AG04450 (cell line): ENCODE measurements around the gene SASH3. TPM values are rescaled to one million over a fixed set of nuclear protein-coding genes. Genes with fewer than 3 reads are reported as not detected.

Experiments
- CTCF ChIA-PET: fragments of 300-600, 350-600 bp; formaldehyde crosslinking; extraction: SDS; loops from one replicate; lab custom pipeline; 2022; ENCODE audit warnings: antibody characterized with exemption, inconsistent platforms; lab: Charles Lee
- POLR2A ChIA-PET: fragments of 350-600 bp; formaldehyde crosslinking; extraction: SDS; loops from one replicate; lab custom pipeline; 2021; ENCODE audit warnings: antibody characterized with exemption, inconsistent platforms; lab: Yijun Ruan, JAX
- DNase-seq: peaks from one replicate; pipeline ENCODE4 v3.0.0-alpha.2; 2011; ENCODE audit warnings: low read depth, low spot score
- H3K27ac ChIP-seq: one replicate; pipeline ENCODE4 v1.5.1; 2012; ENCODE audit warnings: low read depth, low read length, control low read depth
- H3K27me3 ChIP-seq: one replicate; pipeline ENCODE4 v1.6.0; 2012; ENCODE audit warnings: low read length; ENCODE audit not compliant: control insufficient read depth, insufficient read depth
- H3K4me3 ChIP-seq: 2 replicates; pipeline ENCODE4 v1.5.1; 2011; ENCODE audit warnings: mild to moderate bottlenecking, low read depth, low read length, control low read depth
- H3K9me3 ChIP-seq: 2 replicates; pipeline ENCODE4 v1.5.1; 2012; ENCODE audit warnings: low read length; ENCODE audit not compliant: control insufficient read depth, insufficient read depth
- CTCF ChIP-seq: IDR thresholded peaks from 2 replicates; pipeline ENCODE4 v1.5.1; 2011; ENCODE audit warnings: low read depth, low read length, control low read depth, inconsistent platforms
- polyA minus RNA-seq: library from RNA; depleted of rRNA, polyadenylated mRNA; stranded (reverse); fragments of >200 nt; gene quantifications from 2 replicates; pipeline ENCODE4 v1.2.3, GENCODE V29; 2011; rRNA and poly(A)+ RNA removed
- polyA plus RNA-seq: library from polyadenylated mRNA; depleted of rRNA; stranded (reverse); fragments of >200 nt; gene quantifications from 2 replicates; pipeline ENCODE4 v1.2.3, GENCODE V29; 2011; rRNA removed

SASH3 gene
- polyA plus RNA-seq (not detected in 2 replicates), polyA minus RNA-seq (not detected in 2 replicates)

- Histone ChIP-seq H3K4me3 (no peak within 1 kb of the TSS), H3K9me3 (no peaks in the 10 kb centered on the region), H3K27me3 (peaks cover 3% of the 10 kb centered on the region), H3K27ac (no peak within 1 kb of the TSS)
- no peak for DNase-seq
- TF ChIP-seq CTCF, result no peak
- POLR2A ChIA-PET, result no interaction called here
- CTCF ChIA-PET, result no interaction called here
Observed at GRCh38 chrX:129779747-129780146, at the start of gene SASH3. Gene SASH3, plus strand, starts transcription at chrX:129779949. Its CDS starts 149 bp downstream, at chrX:129780098.

GRCh38 chrX:129731228-129731627 lies 48.5 kb upstream of the SASH3 start:
- DNase-seq, result no peak
- H3K4me3 ChIP-seq, result no peak overlapping the region
- POLR2A ChIA-PET, result no interaction called here
- no peaks in the 10 kb centered on the region for H3K27me3 ChIP-seq
- no peak overlapping the region for H3K27ac ChIP-seq
- TF ChIP-seq CTCF, result no peak
- no peaks in the 10 kb centered on the region for H3K9me3 ChIP-seq
- CTCF ChIA-PET, result interaction anchor here (1.0 kb wide), 1 partner anchor 93 kb away, joined by 3 read pairs; no protein-coding TSS in a partner anchor

- ChIA-PET CTCF (no interaction called here), POLR2A (no interaction called here)
- Histone ChIP-seq H3K9me3 (no peaks in the 10 kb centered on the region), H3K27me3 (no peaks in the 10 kb centered on the region), H3K4me3 (no peak overlapping the region), H3K27ac (no peak overlapping the region)
- no peak for DNase-seq
- TF ChIP-seq CTCF, result no peak
Observed at GRCh38 chrX:129732857-129733256, 46.9 kb upstream of the SASH3 start.

- CTCF ChIA-PET, result no interaction called here
- POLR2A ChIA-PET, result no interaction called here
Observed at GRCh38 chrX:129733335-129733734, 46.4 kb upstream of the SASH3 start.

GRCh38 chrX:129736491-129736890 lies 43.3 kb upstream of the SASH3 start:
- Histone ChIP-seq H3K27ac (no peak overlapping the region), H3K4me3 (no peak overlapping the region), H3K27me3 (no peaks in the 10 kb centered on the region), H3K9me3 (no peaks in the 10 kb centered on the region)
- ChIA-PET POLR2A (no interaction called here), CTCF (no interaction called here)
- no peak for TF ChIP-seq CTCF
- DNase-seq, result no peak

More at GRCh38 chrX:129733335-129733734, 46.4 kb upstream of the SASH3 start:
- TF ChIP-seq CTCF, result no peak
- no peaks in the 10 kb centered on the region for H3K9me3 ChIP-seq
- no peak for DNase-seq
- no peaks in the 10 kb centered on the region for H3K27me3 ChIP-seq
- H3K27ac ChIP-seq, result no peak overlapping the region
- no peak overlapping the region for H3K4me3 ChIP-seq
